NOMO-1 (cell line): ENCODE results near the gene TADA1.
"Not testable (repeated sequence)": the region's sequence is repeated elsewhere in the genome, so short reads cannot be mapped to it uniquely, and the experiment has no call there.

Experiments
- DNase-seq, 2 experiments: peaks; one replicate each; lab custom pipeline; 2025; ENCODE audit not compliant: unreplicated experiment in 2 of 2; lab: John Stamatoyannopoulos, UW

The TADA1 gene

DNA sequence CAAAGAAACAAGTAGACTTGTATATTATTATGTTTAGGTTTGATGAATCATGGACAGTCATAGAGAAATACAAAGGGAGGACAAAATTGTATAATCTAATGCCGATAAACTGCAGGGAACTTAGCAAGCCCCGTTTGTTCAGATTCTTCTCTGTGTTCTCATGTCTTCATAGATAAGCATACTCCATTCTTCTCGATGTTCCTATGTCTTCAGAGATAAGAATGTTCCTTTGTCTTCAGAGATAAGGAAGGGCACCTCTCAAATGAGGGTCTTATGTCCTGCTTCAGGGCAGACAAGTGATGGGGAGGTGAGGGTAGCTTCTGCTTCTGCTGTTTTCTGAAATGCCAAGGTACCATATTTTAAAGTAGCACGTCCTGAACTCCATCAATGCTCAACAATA is 19.7 kb upstream of the TADA1 start:
- no peak for DNase-seq

- DNase-seq, result no peak
Observed at GRCh38 chr1:166889776-166890175, 13.7 kb upstream of the TADA1 start.

GRCh38 chr1:166888373-166889111 is 12.5 kb upstream of the TADA1 start:
- DNase-seq, result no peak

- DNase-seq, result peak in 1 of 2 experiments; percentile 2
Observed at GRCh38 chr1:166884971-166885370, 8.9 kb upstream of the TADA1 start.

DNA sequence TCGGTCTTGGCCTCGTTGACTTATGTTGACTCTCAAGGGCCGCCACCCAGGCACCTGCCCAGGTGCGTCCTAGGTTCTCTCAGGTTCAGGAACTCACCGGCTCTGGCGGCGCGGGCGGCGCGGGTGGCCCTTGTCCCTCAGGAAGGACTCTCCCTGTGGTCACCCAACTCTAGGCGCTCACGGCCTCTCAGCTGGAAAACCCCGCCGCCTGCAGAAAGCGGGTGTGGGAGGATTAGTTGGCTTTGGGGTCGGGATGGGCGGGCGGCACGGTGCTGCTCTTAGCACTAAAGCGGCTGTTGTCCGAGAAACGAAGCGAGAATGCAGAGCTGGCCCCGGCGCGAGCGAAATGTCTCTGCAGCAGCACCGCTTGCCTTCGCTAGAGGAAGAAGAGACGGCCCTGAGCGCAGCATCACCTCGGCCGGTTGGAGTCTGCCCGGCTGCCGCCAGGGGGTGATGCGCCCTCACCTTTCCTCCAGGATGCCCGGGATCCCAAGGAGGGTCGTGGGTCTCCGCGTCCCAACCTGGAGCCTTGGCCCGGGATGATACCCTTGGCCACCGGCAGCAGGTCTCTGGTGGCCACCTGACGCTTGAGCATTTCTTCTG is 8.1 kb upstream of the TADA1 start:
- peak in 1 of 2 experiments; percentile 8 for DNase-seq

- DNase-seq, result no peak
Observed at GRCh38 chr1:166882893-166883292, 6.8 kb upstream of the TADA1 start.

- not testable (repeated sequence) for DNase-seq
Observed at GRCh38 chr1:166878173-166878917, 2.3 kb upstream of the TADA1 start.

- DNase-seq, result no peak
Observed at GRCh38 chr1:166876540-166876838, 425 bp upstream of the TADA1 start.

DNA sequence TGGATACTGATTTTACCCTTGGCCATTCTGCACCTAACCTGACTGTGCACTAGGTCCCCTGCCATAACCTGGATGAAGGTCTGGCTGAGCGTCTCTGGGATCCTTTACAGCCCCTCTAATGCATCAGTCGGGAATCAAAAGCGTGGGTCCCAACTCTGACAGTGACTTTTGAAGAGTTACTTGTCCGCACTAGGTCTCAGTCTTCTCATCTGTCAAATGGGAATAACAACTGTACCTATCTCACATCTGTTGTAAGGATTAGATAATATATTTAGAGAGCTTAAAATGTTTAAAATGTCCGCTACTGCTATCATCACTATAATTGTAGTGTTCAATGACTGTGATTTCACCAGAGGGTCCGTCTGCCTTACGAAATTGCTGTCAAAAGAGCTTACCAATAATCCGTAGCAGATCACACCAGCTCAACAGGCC is 746 bp downstream of the TADA1 start:
- DNase-seq, result no peak

DNA sequence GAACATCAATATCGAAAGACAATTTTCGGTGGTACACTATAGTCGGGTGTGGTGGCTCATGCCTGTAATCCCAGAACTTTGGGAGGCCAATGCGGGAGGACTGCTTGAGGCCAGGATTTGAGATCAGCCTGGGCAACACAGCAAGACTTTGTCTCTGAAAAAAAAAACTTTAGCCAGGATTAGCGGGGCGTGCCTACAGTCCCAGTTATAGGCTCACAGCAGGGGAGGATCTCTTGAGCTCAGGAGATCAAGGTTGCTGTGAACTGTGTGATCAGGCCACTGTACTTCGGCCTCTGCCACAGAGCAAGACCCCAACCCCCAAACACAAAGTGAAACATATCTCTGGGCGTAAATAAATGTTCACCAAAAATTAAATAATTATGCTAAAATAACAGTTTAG is 1.6 kb downstream of the TADA1 start:
- no peak for DNase-seq

DNA sequence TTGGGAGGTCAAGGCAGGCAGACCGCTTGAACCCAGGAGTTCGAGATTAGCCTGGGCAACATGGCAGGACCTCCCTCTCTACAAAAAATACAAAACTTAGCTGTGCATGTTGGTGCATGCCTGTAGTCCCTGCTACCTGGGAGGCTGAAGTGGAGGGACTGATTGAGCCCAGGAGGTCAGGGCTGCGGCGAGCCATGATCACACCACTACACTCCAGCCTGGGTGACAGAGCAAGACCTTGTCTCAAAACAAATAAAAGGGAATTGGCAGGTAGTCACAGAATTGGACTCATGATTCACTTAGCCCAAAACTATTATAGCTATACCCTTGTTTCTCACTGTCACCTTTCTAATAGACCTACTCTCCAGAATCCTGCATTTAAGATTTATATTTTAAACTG is 5.5 kb downstream of the TADA1 start:
- DNase-seq, result no peak

DNA sequence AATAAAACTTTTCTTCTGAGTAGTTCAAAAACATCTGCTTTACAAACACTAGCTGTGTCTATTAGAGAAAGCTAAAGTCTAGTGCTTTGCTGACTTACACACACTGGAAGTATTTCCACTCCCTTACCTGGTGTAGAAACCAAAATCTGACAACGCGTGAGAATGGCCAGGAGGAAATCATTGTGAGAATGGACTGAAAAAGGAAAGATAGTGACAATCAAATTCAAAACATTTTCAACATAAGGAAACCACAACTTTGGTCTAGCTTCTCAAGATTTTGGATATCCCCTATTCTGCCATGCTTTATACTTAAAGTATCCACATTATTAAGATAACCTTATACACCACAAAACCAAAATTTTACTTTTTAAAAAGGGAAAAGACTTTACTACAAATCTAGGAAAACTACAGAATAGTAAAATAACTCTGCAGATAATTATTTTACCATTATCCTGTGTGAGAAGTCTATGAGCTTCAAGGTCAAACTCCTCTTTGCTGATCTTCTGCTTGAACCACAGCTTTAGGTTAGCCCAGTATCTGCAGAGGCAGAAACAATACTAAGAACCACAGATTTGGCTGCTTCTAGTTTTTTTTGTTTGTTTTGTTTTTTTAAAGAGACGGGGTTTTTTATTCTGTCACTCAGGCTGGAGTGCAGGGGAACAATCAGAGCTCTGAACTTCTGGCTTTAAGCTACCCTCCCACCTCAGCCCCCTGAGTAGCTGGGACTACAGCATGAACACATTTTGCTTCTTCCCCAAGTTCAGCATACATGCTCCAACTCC is 6.6 kb downstream of the TADA1 start:
- no peak for DNase-seq

DNA sequence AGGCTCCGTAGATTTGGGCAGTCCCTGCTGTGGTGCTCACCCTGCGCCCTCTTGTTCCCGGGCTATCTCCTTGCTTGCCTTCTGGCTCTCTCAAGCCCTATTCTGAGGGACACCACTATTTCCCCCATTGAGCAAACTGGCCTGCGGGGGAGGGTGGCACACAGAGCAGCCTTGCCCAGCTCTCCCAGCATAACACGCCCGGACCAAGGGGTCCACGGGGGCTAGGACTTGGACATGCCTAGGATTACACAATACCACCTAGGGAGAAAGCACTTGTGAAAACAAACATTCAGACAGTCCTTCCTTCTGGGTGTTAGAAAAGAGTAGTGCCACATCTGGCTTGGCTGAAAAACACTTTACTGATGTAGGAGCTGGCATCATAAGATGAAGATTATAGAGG is 7.4 kb downstream of the TADA1 start:
- DNase-seq, result no peak

- no peak for DNase-seq
Observed at GRCh38 chr1:166865926-166866325, 10.1 kb downstream of the TADA1 start.

DNA sequence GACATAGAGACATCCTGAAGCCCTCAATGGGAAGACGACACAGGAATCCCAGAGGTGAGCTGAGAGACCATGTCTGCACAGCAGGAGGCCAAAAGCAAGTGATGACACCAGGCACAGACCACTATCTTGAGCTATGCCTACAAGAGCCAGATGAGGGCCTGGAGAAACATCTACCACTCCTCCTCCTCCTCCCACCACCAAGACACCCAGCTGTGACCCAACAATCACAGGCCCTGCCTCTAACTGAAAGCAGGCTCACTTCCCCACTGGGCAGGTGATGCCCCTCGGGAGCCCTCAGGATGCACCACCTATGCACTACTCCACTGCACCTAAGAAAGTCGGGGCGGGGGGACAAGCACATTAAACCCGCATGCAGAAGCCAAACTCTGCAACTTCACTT is 16.5 kb downstream of the TADA1 start:
- DNase-seq, result no peak

DNA sequence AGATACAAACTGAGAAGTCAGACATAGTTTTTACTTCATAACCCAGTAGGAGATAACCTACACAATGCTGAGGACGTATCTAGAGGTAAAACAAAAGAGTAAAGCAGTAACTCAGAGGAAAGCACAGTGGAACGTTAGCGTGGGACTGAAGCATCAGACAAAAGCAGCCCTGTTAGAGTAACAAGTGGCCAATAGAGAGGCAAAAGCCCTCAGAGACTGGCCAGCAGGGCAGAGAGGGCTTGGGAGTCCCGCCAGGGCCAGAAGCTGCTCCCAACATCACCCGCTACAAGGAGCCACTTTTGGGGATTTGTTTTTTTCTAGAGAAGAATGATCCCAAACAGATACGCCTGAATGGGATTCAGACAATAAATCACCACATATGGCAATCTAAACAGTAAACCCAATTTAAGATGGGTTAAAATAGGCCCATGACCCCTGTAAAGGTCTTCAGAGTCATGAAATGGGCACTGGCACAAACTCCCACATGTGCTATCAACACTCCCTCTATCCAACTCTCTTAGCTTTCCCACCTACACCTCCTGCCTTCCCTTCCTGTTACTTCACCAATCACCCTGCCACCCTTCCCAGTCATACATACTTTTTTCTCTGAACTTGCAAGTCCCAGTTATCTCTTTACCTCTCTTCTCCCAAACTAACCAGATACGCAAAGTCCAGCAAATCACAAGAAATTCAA is 17.2 kb downstream of the TADA1 start:
- DNase-seq, result no peak

DNA sequence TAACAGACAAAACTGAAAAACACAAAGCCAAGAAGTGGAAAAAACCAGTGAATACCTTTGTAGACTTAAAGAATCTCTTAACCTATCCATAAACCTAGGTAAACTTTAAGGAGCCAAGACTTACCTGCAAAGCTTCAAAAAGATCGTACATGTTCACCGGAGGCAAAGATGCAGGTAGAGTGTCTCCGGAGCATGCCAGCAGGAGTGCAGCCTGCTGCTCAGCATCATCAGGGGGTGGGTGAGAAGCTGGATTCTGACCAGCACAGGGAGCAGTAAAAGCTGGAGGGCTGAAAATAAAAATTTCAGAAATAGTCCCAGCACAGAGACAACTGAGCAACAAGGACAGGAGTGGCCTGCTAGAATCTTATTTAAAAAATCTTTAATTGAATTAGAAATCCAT is 18.1 kb downstream of the TADA1 start:
- DNase-seq, result no peak

GRCh38 chr1:166855558-166855957 is 20.5 kb downstream of the TADA1 start:
- no peak for DNase-seq

- no peak for DNase-seq
Observed at GRCh38 chr1:166852918-166853317, 23.1 kb downstream of the TADA1 start.

DNA sequence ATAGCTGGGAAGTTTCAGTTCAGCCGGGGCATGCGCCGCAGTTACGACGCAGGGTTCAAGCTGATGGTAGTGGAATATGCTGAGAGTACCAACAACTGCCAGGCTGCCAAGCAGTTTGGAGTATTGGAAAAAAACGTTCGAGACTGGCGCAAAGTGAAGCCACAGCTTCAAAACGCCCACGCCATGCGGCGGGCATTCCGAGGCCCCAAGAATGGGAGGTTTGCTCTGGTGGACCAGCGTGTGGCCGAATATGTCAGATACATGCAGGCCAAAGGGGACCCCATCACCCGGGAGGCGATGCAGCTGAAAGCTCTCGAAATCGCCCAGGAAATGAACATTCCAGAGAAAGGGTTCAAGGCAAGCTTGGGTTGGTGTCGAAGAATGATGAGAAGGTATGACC is 26.9 kb downstream of the TADA1 start:
- DNase-seq, result no peak

DNA sequence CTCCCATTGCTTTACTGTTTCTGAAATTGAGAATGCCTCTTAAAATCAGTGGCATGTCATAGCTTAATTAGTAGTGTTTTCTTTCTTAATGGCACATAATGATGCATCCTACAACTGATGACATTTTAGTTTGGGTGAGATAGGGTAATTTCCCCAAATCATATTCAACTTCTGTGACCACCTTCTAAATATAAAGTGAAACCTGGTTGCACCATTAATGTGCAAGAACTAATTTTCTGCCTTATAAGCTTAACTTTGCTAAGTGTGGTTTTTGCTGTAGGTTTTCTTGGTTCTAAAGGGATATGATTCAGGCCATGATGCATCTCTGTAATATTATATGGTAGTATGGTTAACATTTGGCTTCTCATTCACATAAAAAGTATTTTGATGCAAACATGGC is 27.9 kb downstream of the TADA1 start:
- DNase-seq, result no peak
